ENCODE data around the gene PPM1D.
"Not testable (repeated sequence)": the region's sequence is repeated elsewhere in the genome, so short reads cannot be mapped to it uniquely, and the experiment has no call there.

GRCh38 chr17:60603477-60603876 lies 3.5 kb downstream of the PPM1D start:
- TF ChIP-seq CTCF (IDR thresholded peaks at IDR 0.05); RFX5 (IDR thresholded peaks at IDR 0.05); SMC3 (IDR thresholded peaks at IDR 0.05); MYC (IDR thresholded peaks at IDR 0.05; ENCODE audit: borderline replicate concordance, low read length); CBX8 (IDR thresholded peaks at IDR 0.05); POLR2A (IDR thresholded peaks at IDR 0.05; ENCODE audit: low read length); REST (IDR thresholded peaks at IDR 0.05); MAFK (IDR thresholded peaks at IDR 0.05; ENCODE audit: partially characterized antibody); JUN (IDR thresholded peaks at IDR 0.05); HES2 (IDR thresholded peaks at IDR 0.05); USF2 (IDR thresholded peaks at IDR 0.05); KDM1A (IDR thresholded peaks at IDR 0.05; ENCODE audit: low read depth); EP300 (IDR thresholded peaks at IDR 0.05): not testable (repeated sequence)

Data from A549 (cell line).